IMR-90 (cell line): ENCODE results near the gene FDXR. TPM values are rescaled to one million over a fixed set of nuclear protein-coding genes. Genes with fewer than 3 reads are reported as not detected.

ENCODE experiments used
- ATAC-seq: fragments of 200-7000 bp; cut with Tn5 transposase; 2 replicates; pipeline ENCODE4 v1.9.1; 2020; ENCODE audit warnings: low read depth, mild to moderate bottlenecking, moderate library complexity
- BruUV-seq: library from RNA; stranded (reverse); fragments of 400-500 nt; replicated peaks from 2 replicates; lab custom pipeline; 2021; lab: Mats Ljungman, UMichigan
- CTCF ChIA-PET: fragments of 300-600 bp; formaldehyde crosslinking; extraction: SDS; loops from one replicate; lab custom pipeline; 2021; ENCODE audit warnings: antibody characterized with exemption; lab: Yijun Ruan, JAX
- POLR2A ChIA-PET: fragments of 300-600 bp; sonication (Branson Sonifier 250); formaldehyde crosslinking; loops from one replicate; lab custom pipeline; 2022; ENCODE audit warnings: antibody characterized with exemption; ENCODE audit not compliant: unreplicated experiment; lab: Charles Lee
- DNase-seq: peaks from one replicate; pipeline ENCODE4 v3.0.0; 2013
- H2AFZ ChIP-seq: replicated peaks from 2 replicates; pipeline ENCODE3; 2013; ENCODE audit warnings: low read length, mild to moderate bottlenecking; ENCODE audit not compliant: poor library complexity
- H2AK5ac ChIP-seq: 2 replicates; pipeline ENCODE4 v1.6.1; 2013; ENCODE audit warnings: low read depth, low read length, inconsistent platforms
- H2AK9ac ChIP-seq: replicated peaks from 2 replicates; pipeline ENCODE3; 2013; ENCODE audit warnings: mild to moderate bottlenecking, low read depth, low read length, moderate library complexity; ENCODE audit not compliant: poor library complexity
- H2BK120ac ChIP-seq: 2 replicates; pipeline ENCODE4 v1.6.1; 2013; ENCODE audit warnings: low read depth, low read length, inconsistent platforms
- H2BK15ac ChIP-seq: 3 replicates; pipeline ENCODE4 v1.6.1; 2013; ENCODE audit warnings: low read depth, low read length, inconsistent platforms
- H2BK20ac ChIP-seq: 2 replicates; pipeline ENCODE4 v1.6.1; 2013; ENCODE audit warnings: low read depth, mild to moderate bottlenecking, inconsistent platforms, low read length, moderate library complexity
- H2BK5ac ChIP-seq: 2 replicates; pipeline ENCODE4 v1.6.1; 2013; ENCODE audit warnings: mild to moderate bottlenecking, low read depth, low read length, inconsistent platforms; ENCODE audit not compliant: poor library complexity, severe bottlenecking
- H3K14ac ChIP-seq: replicated peaks from 2 replicates; pipeline ENCODE4 v1.6.1; 2013; ENCODE audit warnings: low read depth, low read length, inconsistent platforms
- H3K18ac ChIP-seq: 2 replicates; pipeline ENCODE4 v1.6.1; 2013; ENCODE audit warnings: low read depth, low read length, control low read depth
- H3K23ac ChIP-seq: 2 replicates; pipeline ENCODE4 v1.6.1; 2013; ENCODE audit warnings: low read depth, low read length, inconsistent platforms
- H3K27ac ChIP-seq: 2 replicates; pipeline ENCODE4 v1.5.1; 2013; ENCODE audit warnings: mild to moderate bottlenecking, control low read depth, low read length; ENCODE audit not compliant: insufficient read depth
- H3K27me3 ChIP-seq: 2 replicates; pipeline ENCODE4 v1.6.1; 2013; ENCODE audit warnings: low read length; ENCODE audit not compliant: control insufficient read depth, insufficient read depth
- H3K36me3 ChIP-seq: 2 replicates; pipeline ENCODE4 v1.6.1; 2013; ENCODE audit warnings: low read length, mixed read lengths; ENCODE audit not compliant: control insufficient read depth, insufficient read depth
- H3K4ac ChIP-seq: 2 replicates; pipeline ENCODE4 v1.6.1; 2013; ENCODE audit warnings: low read depth, low read length, inconsistent platforms
- H3K4me1 ChIP-seq: 2 replicates; pipeline ENCODE4 v1.6.1; 2013; ENCODE audit warnings: low read length, mixed read lengths; ENCODE audit not compliant: control insufficient read depth, insufficient read depth
- H3K4me2 ChIP-seq: 2 replicates; pipeline ENCODE4 v1.6.1; 2013; ENCODE audit warnings: low read depth, mild to moderate bottlenecking, control low read depth, low read length, moderate library complexity
- H3K4me3 ChIP-seq: 2 replicates; pipeline ENCODE4 v1.5.1; 2013; ENCODE audit warnings: low read depth, mild to moderate bottlenecking, control low read depth, low read length, moderate library complexity; ENCODE audit not compliant: insufficient read depth
- H3K56ac ChIP-seq: 2 replicates; pipeline ENCODE4 v1.6.1; 2013; ENCODE audit warnings: low read length, inconsistent platforms; ENCODE audit not compliant: insufficient read depth; ENCODE audit errors: extremely low read depth
- H3K79me1 ChIP-seq, 2 experiments: 2 replicates each; pipeline ENCODE4 v1.6.1; 2013; ENCODE audit warnings: low read length in 2 of 2, inconsistent platforms in 1 of 2, low read depth in 1 of 2
- H3K9ac ChIP-seq: 2 replicates; pipeline ENCODE4 v1.6.1; 2013; ENCODE audit warnings: low read depth, low read length, control low read depth
- H3K9me1 ChIP-seq: 2 replicates; pipeline ENCODE4 v1.6.1; 2013; ENCODE audit warnings: low read length, inconsistent platforms; ENCODE audit not compliant: insufficient read depth
- H3K9me3 ChIP-seq: 2 replicates; pipeline ENCODE4 v1.6.1; 2013; ENCODE audit warnings: low read length; ENCODE audit not compliant: control insufficient read depth, insufficient read depth
- H4K20me1 ChIP-seq: 2 replicates; pipeline ENCODE4 v1.6.1; 2013; ENCODE audit warnings: low read length, inconsistent platforms; ENCODE audit not compliant: insufficient read depth
- H4K5ac ChIP-seq: 2 replicates; pipeline ENCODE4 v1.6.1; 2013; ENCODE audit warnings: mild to moderate bottlenecking, low read depth, low read length, control low read depth
- H4K8ac ChIP-seq, 2 experiments: 2 replicates each; pipeline ENCODE4 v1.6.1; 2013; ENCODE audit warnings: low read depth in 2 of 2, low read length in 2 of 2, control low read depth in 1 of 2, inconsistent platforms in 1 of 2
- H4K91ac ChIP-seq: 2 replicates; pipeline ENCODE4 v1.6.1; 2013; ENCODE audit warnings: low read depth, low read length, inconsistent platforms; ENCODE audit not compliant: insufficient read depth
- NFE2L2 ChIP-seq: fragments of 150-350 bp; IDR thresholded peaks from 2 replicates; pipeline ENCODE4 v1.6.1; 2016; ENCODE audit warnings: low read depth, mild to moderate bottlenecking, low read length
- POLR2A ChIP-seq: IDR thresholded peaks from 2 replicates; pipeline ENCODE4 v1.6.1; 2012; ENCODE audit warnings: mild to moderate bottlenecking, low read depth, low read length
- RAD21 ChIP-seq: IDR thresholded peaks from 2 replicates; pipeline ENCODE4 v1.6.1; 2012; ENCODE audit warnings: low read length, improper control_type of control experiment
- WGBS, 2 experiments: methylation state at CpG; one replicate each; pipeline versions ENCODE4 v1.1.5 to v1.1.7; 2013; ENCODE audit warnings: missing lambda C conversion rate in 2 of 2; ENCODE audit not compliant: insufficient read length in 1 of 2; ENCODE audit errors: extremely low coverage in 2 of 2; 5-methylcytosine and 5-hydroxymethylcytosine counted together
- dilution Hi-C: fragments of 300-500 bp; cut with HindIII; formaldehyde crosslinking; loops from one replicate; pipeline ENCODE4 v1.14.3; 2018; ENCODE audit warnings: low sequenced_read_pairs; ENCODE audit not compliant: unreplicated experiment
- in situ Hi-C: fragments of 300-500 bp; cut with MboI; formaldehyde crosslinking; loops from 3 replicates; pipeline ENCODE4 v1.14.3; 2019; ENCODE audit warnings: low sequenced_read_pairs, inconsistent platforms, mixed read lengths
- intact Hi-C: fragments of 100-400 bp; cut with micrococcal nuclease; formaldehyde crosslinking; loops from 2 replicates; pipeline ENCODE4 v1.10.0; 2022
- polyA plus RNA-seq, 3 experiments: library from polyadenylated mRNA; depleted of rRNA; stranded (reverse); fragments of >200 nt; gene quantifications; 2 replicates each; pipeline ENCODE4 v1.2.3, GENCODE V29; 2012; ENCODE audit warnings: low replicate concordance in 1 of 3
- total RNA-seq: library from RNA; depleted of rRNA; stranded (reverse); fragments of >200 nt; gene quantifications from 2 replicates; pipeline ENCODE4 v1.2.3, GENCODE V29; 2012

The FDXR gene
- total and polyA plus RNA-seq, 2 of the 4 experiments (the other 2 are of a cell fraction): 12.4 to 18.6 TPM

DNA sequence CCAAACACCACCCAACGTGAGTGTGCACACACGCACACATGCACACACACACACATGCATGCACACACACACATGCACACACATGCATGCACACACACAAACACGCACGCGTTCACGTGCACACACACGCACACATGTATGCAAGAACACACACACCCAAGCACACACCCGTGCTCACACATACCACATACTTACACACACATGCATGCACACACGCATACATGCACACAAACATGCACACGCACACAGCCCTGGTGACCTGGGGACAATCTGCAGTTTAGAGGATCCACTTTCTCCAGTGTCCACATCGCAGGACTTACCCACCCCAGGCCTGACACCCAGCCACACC lies 44.0 kb upstream of the FDXR start:
- Histone ChIP-seq H3K18ac (no peak overlapping the region), H4K20me1 (no peaks in the 10 kb centered on the region), H2AK9ac (no peak overlapping the region), H2BK5ac (no peak overlapping the region), H2BK20ac (no peak overlapping the region), H3K4ac (no peak overlapping the region), H3K4me1 (no peaks in the 10 kb centered on the region), H3K9me3 (no peaks in the 10 kb centered on the region), H3K9ac (no peak overlapping the region), H3K27me3 (peaks cover 42% of the 10 kb centered on the region), H3K56ac (no peak overlapping the region), H4K5ac (no peak overlapping the region), H3K36me3 (no peaks in the 10 kb centered on the region), H3K79me1 (no peaks in the 10 kb centered on the region), H3K27ac (no peak overlapping the region), H2AFZ (no peak overlapping the region), H3K9me1 (no peaks in the 10 kb centered on the region), H3K4me2 (no peak overlapping the region), H3K23ac (no peak overlapping the region), H2BK120ac (no peak overlapping the region), H4K91ac (no peak overlapping the region), H2BK15ac (no peak overlapping the region), H3K14ac (no peak overlapping the region), H3K4me3 (no peak overlapping the region), H2AK5ac (no peak overlapping the region), H4K8ac (no peak overlapping the region)
- intact Hi-C loops (no loop called here), in situ Hi-C loops (no loop called here), dilution Hi-C loops (no loop called here)
- no TSS peak for BruUV-seq
- ChIA-PET POLR2A (no interaction called here), CTCF (no interaction called here)
- no peak for ATAC-seq
- no peak for DNase-seq
- TF ChIP-seq POLR2A: no peak
- no peak for TF ChIP-seq RAD21
- TF ChIP-seq NFE2L2: no peak
- 86% methylated on average over 9 of the region's 11 CpGs; no CpG with 5 or more reads in 1 of the 2 experiments for WGBS, 2 experiments
